ENCODE measurements around the gene RILP.

The RILP gene

DNA sequence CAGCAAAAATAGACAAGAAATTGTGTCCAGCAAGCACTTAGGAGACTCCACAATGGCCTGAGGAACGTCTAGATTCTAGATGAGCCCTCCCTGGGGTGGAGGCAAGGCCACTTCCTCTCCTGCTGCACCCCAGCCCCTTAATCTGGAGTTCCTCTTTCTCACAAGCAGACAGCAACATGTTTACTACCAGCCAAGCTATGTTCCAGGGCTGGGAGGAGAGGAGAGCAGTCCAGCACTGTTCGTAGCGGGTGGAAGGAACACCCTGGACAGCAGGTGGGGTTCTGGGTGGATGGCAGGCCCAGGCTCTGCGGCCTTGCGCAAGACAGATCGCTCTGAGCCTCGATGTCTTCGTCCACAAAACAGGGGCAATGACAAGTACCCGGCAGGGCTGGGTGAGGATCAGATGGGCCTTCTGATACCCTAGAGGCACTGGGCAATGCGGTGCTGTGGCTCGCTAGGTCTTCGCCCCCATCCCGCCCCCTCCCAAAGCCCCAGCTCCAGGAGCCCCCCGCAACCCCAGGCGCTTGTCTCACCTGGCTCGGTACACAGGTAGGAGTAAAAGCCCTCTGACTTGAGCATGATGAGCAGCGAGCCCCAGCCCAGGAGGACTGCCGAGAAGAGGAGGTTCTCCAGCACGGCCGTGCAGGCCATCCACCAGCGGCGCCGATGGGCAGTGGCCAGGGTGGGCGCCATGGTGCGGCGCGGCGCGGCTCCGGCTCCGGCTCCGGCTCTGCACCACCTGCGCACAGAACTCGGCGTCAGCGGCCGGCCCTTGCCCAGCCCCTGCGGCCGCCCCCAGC, 22.3 kb downstream of the RILP start:
- TF ChIP-seq, protein P1, sequence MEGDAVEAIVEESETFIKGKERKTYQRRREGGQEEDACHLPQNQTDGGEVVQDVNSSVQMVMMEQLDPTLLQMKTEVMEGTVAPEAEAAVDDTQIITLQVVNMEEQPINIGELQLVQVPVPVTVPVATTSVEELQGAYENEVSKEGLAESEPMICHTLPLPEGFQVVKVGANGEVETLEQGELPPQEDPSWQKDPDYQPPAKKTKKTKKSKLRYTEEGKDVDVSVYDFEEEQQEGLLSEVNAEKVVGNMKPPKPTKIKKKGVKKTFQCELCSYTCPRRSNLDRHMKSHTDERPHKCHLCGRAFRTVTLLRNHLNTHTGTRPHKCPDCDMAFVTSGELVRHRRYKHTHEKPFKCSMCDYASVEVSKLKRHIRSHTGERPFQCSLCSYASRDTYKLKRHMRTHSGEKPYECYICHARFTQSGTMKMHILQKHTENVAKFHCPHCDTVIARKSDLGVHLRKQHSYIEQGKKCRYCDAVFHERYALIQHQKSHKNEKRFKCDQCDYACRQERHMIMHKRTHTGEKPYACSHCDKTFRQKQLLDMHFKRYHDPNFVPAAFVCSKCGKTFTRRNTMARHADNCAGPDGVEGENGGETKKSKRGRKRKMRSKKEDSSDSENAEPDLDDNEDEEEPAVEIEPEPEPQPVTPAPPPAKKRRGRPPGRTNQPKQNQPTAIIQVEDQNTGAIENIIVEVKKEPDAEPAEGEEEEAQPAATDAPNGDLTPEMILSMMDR (IDR thresholded peaks at IDR 0.05; ENCODE audit: low read depth, low read length): no peak
- no peak for DNase-seq (ENCODE audit: low read depth in 2 of 2)
- peak overlapping the region; percentile 68 to 75 for H3K4me3 ChIP-seq (replicated peaks in 1 of 2; ENCODE audit: low read depth in 2 of 2, low read length in 2 of 2)

DNA sequence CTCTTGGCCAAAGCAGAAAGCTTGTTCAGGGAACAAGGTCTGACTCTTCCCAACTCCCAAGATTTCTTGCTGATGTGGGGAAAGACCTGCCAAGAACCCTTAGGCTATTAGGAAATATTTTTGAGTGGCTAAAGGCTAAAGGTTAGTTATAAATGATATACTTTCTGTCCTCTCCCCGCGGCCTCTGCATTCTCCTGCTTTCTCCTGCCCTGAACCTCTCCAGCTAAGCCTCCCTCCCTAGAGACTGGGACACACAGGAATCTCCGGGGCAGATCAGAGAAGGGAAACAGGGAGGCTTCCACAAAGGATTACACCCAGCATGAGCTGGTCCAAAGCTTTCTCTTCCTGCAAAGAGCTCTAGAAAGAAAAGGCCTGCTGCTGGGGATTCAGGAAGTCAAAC, 23.3 kb downstream of the RILP start:
- TF ChIP-seq, protein P1 (IDR thresholded peaks at IDR 0.05; ENCODE audit: low read depth, low read length): no peak
- no peak overlapping the region for H3K4me3 ChIP-seq (replicated peaks in 1 of 2; ENCODE audit: low read depth in 2 of 2, low read length in 2 of 2)
- no peak for DNase-seq (ENCODE audit: low read depth in 2 of 2)

DNA sequence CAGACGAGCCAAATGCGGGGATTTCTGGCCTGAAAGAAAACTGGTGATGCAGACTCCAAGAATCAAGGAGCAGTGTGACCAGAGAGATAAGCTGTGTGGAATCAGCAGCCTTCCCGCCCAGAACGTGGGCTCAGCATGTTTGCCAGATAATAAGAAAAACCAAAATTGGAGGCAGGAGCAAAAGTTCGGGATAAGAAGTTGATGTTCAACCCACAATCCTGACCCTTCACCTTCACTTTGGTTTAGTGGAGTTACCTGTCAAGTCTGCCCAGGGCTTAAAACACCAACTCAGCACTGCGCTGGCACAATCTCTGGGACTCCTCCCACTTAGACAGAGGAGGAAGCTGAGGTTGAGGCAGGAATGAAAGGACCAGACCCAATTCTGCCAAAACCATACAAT, 24.1 kb downstream of the RILP start:
- H3K4me3 ChIP-seq (replicated peaks in 1 of 2; ENCODE audit: low read depth in 2 of 2, low read length in 2 of 2): no peak overlapping the region
- TF ChIP-seq, protein P1 (IDR thresholded peaks at IDR 0.05; ENCODE audit: low read depth, low read length): no peak

DNA sequence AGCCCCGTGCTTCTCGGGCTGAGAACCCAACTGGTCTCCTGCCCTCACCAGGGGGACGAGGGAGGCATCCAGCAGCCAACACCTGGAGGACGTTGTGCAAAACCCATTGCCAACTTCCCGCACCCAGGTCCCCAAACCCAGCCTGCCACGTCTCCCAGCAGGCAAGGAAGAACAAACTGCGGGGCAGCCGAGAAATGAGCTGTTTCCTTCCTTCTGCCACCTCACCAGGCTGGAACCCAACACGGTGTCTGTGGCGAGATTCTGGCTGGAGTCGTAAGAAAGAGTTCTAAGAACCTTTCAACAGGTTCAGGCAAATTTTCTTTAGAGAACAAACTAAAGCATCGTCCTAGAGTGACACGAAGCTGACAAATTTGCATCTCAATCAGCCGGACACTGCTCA, 24.6 kb downstream of the RILP start:
- DNase-seq (ENCODE audit: low read depth in 2 of 2): no peak
- no peak overlapping the region for H3K4me3 ChIP-seq (replicated peaks in 1 of 2; ENCODE audit: low read depth in 2 of 2, low read length in 2 of 2)
- TF ChIP-seq, protein P1 (IDR thresholded peaks at IDR 0.05; ENCODE audit: low read depth, low read length): no peak

More for the DNA sequence above, 24.1 kb downstream of the RILP start:
- no peak for DNase-seq (ENCODE audit: low read depth in 2 of 2)

DNA sequence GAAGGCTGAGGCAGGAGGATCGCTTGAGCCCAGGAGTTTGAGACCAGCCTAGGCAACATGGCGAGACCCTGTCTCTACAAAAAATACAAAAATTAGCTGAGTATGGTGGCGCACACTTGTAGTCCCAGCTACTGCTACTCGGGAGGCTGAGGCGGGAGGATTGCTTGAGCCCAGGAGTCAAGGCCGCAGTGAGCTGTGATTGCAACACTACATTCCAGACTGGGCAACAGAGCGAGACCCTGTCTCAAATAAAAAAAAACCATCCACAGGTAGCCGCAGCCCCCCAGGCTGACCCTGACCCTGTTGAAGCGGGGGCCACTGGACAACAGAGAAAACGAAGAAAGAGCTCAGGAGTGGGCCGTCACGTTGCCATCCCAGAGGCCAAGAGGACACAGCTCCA, 25.0 kb downstream of the RILP start:
- TF ChIP-seq, protein P1 (IDR thresholded peaks at IDR 0.05; ENCODE audit: low read depth, low read length): no peak
- no peak for DNase-seq (ENCODE audit: low read depth in 2 of 2)
- H3K4me3 ChIP-seq (replicated peaks in 1 of 2; ENCODE audit: low read depth in 2 of 2, low read length in 2 of 2): no peak overlapping the region

DNA sequence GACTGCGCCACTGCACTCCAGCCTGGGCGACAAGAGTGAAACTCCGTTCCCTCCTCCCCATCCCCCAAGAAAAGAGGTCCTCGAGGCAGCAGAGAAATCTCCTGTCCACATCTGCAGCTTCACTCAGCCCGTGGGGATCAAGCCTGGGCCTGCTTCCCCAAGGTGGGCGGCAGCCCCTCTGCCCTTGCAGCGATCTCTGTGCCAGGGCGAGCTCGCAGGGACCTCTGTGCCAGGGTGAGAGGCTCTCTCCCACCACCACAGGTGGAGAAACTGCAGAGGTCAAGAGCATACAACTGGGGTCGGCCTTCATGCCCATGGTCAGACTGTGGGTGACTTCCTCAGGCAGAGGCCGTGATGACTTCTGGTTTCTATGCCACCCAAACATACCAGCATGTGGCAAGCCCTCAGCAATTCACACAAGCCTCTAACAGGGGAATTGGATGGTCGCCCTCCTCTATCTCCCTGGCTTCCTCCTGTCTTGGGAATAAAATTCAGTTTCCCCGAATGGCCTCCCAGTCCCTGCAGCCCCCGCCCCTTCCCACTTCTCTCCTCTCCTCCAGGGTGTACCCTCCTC, 26.5 kb downstream of the RILP start:
- TF ChIP-seq, protein P1 (IDR thresholded peaks at IDR 0.05; ENCODE audit: low read depth, low read length): no peak
- no peak for DNase-seq (ENCODE audit: low read depth in 2 of 2)
- H3K4me3 ChIP-seq (replicated peaks in 1 of 2; ENCODE audit: low read depth in 2 of 2, low read length in 2 of 2): no peak overlapping the region

All from cardiac fibroblast (primary cell).